Measurements from ENCODE around the gene KIAA0513.

GRCh38 chr16:85019659-85020245 lies 7.8 kb upstream of the KIAA0513 start:
- no peak for TF ChIP-seq POLR2AphosphoS5 (IDR thresholded peaks at IDR 0.05)
- no peak for TF ChIP-seq CTCF (IDR thresholded peaks at IDR 0.05)
- no peak for TF ChIP-seq POLR2A (IDR thresholded peaks at IDR 0.05)
